Ecto neural progenitor cell (in vitro differentiated cells): ENCODE results near the gene CRTAP.
"Not testable (repeated sequence)": the region's sequence is repeated elsewhere in the genome, so short reads cannot be mapped to it uniquely, and the experiment has no call there.

Experiments used
- DNase-seq: peaks from one replicate; pipeline ENCODE4 v3.0.0-alpha.2; 2018; ENCODE audit warnings: low spot score

CRTAP gene

GRCh38 chr3:33174711-33175414 is 61.0 kb downstream of the CRTAP start:
- DNase-seq = no peak

- DNase-seq = no peak
Observed at GRCh38 chr3:33179132-33179531, 65.3 kb downstream of the CRTAP start.

DNA sequence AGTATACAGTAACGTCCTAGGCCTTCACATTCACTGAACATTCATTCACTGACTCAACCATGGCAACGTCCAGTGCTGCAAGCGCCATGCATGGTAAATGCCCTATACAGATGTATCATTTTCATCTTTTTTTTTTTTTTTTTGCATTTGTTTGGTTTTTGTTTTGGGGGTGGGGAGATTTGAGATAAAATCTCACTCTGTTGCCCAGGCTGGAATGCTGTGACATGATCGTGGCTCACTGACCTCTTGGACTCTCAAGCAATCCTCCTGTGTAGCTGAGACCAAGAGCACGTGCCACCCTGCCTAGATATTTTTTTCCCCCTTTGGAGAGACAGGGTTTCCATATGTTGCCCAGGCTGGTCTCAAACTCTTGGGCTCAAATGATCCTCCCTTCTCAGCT is 67.4 kb downstream of the CRTAP start:
- no peak for DNase-seq

DNA sequence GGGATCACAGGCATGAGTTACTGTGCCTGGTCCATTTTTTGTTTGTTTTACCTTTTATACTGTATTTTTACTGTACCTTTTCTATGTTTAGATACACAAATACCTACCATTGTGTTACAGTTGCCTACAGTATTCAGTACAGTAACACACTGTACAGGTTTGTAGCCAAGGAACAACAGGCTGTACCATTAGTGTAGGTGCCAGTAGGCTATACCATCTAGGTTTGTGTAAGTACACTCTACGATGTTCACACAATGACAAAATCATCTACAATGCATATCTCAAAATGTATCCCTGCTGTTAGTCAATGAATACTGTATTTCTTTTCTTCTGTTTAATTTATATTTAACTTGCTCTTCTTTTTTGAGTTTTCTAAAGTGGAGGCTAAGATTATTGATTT is 67.8 kb downstream of the CRTAP start:
- DNase-seq = not testable (repeated sequence)

DNA sequence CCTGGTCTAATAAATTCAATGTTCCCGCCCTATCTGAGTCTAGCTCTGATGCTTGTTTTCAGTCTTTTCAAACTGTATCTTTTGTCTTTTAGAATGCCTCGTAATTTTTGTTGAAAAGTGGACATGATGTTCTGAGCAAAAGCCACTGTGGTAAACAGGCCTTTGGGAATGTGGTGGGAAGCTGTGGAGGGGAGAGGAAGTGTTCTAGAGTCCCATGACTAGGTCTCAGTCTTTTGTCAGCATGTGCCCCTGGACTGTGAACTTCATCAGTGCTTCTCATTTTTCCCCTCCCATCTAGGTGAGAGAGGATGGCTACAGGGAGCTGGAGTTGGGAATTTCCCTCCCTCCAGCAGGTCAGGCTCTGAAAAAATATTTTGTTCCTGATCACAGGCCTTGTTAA is 71.0 kb downstream of the CRTAP start:
- DNase-seq = no peak

- DNase-seq = no peak
Observed at GRCh38 chr3:33186524-33187367, 72.9 kb downstream of the CRTAP start.

GRCh38 chr3:33187368-33187634 is 73.5 kb downstream of the CRTAP start:
- no peak for DNase-seq

GRCh38 chr3:33194303-33194702 is 80.5 kb downstream of the CRTAP start:
- DNase-seq = no peak

DNA sequence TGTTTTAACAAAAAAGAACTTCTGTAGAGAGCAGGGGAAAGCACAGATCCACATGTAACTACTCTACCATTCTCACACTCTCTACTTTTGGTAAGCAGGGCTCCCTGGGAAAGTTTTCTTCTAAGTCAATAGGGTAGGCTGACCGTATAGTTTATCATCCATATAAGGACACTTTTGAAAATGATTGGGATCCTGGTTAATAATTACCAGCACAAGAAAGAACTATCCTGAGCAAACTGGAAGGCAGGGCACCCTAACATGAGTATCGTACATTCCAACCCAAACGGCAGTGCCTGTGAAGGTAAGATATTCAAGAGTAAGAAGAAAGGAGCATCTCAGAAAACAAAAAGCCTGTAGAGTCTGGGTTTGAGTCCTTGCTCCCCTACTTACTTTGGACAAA is 82.7 kb downstream of the CRTAP start:
- no peak for DNase-seq
